ENCODE data around the gene IL3. TPM values are rescaled to one million over a fixed set of nuclear protein-coding genes. Genes with fewer than 3 reads are reported as not detected.

Gene IL3
- total RNA-seq, 1 donor from 2014 or later = 142 TPM

GRCh38 chr5:132030610-132031009 is 29.8 kb upstream of the IL3 start:
- peaks cover 5% of the 10 kb centered on the region for H3K36me3 Mint-ChIP-seq (ENCODE audit: low read depth)
- no peak overlapping the region for H3K27ac Mint-ChIP-seq
- peaks cover 16% of the 10 kb centered on the region for H3K9me3 Mint-ChIP-seq
- H3K4me1 Mint-ChIP-seq (ENCODE audit: low read depth) = peaks cover 12% of the 10 kb centered on the region
- intact Hi-C loops (cut with micrococcal nuclease) = no loop called here
- H3K4me3 Mint-ChIP-seq (ENCODE audit: low read depth) = no peak overlapping the region
- peaks cover 21% of the 10 kb centered on the region for H3K27me3 Mint-ChIP-seq (ENCODE audit: low read depth)
- DNase-seq (ENCODE audit: low spot score) = no peak

GRCh38 chr5:132032196-132032595 is 28.3 kb upstream of the IL3 start:
- intact Hi-C loops (cut with micrococcal nuclease) = no loop called here
- H3K4me3 Mint-ChIP-seq (ENCODE audit: low read depth) = no peak overlapping the region
- peaks cover 20% of the 10 kb centered on the region for H3K4me1 Mint-ChIP-seq (ENCODE audit: low read depth)
- no peak for DNase-seq (ENCODE audit: low spot score)
- no peak overlapping the region for H3K27ac Mint-ChIP-seq
- H3K27me3 Mint-ChIP-seq (ENCODE audit: low read depth) = peaks cover 21% of the 10 kb centered on the region
- H3K9me3 Mint-ChIP-seq = peaks cover 16% of the 10 kb centered on the region
- H3K36me3 Mint-ChIP-seq (ENCODE audit: low read depth) = peaks cover 5% of the 10 kb centered on the region

GRCh38 chr5:132033122-132033521 is 27.3 kb upstream of the IL3 start:
- Mint-ChIP-seq H3K9me3 (peaks cover 20% of the 10 kb centered on the region), H3K27ac (no peak overlapping the region), H3K36me3 (ENCODE audit: low read depth) (peaks cover 5% of the 10 kb centered on the region), H3K4me1 (ENCODE audit: low read depth) (peaks cover 18% of the 10 kb centered on the region), H3K4me3 (ENCODE audit: low read depth) (no peak overlapping the region), H3K27me3 (ENCODE audit: low read depth) (peaks cover 23% of the 10 kb centered on the region)
- intact Hi-C loops (cut with micrococcal nuclease) = no loop called here
- DNase-seq (ENCODE audit: low spot score) = no peak

- Mint-ChIP-seq H3K9me3 (peaks cover 44% of the 10 kb centered on the region), H3K27ac (no peak overlapping the region), H3K4me1 (ENCODE audit: low read depth) (peaks cover 25% of the 10 kb centered on the region), H3K27me3 (ENCODE audit: low read depth) (peaks cover 36% of the 10 kb centered on the region), H3K36me3 (ENCODE audit: low read depth) (peaks cover 3% of the 10 kb centered on the region), H3K4me3 (ENCODE audit: low read depth) (no peak overlapping the region)
- intact Hi-C loops (cut with micrococcal nuclease) = loop anchor here (2.0 kb wide), 1 partner anchor 15 kb away; no protein-coding TSS in a partner anchor
- DNase-seq (ENCODE audit: low spot score) = no peak
These were observed 23.1 kb upstream of the IL3 start for GRCh38 chr5:132037353-132037752.

GRCh38 chr5:132044207-132044606 is 16.2 kb upstream of the IL3 start:
- no peak for DNase-seq (ENCODE audit: low spot score)
- no peak overlapping the region for H3K27ac Mint-ChIP-seq
- H3K27me3 Mint-ChIP-seq (ENCODE audit: low read depth) = peaks cover 29% of the 10 kb centered on the region

GRCh38 chr5:132046880-132047299 is 13.6 kb upstream of the IL3 start:
- Mint-ChIP-seq H3K27ac (no peak overlapping the region), H3K27me3 (ENCODE audit: low read depth) (peaks cover 7% of the 10 kb centered on the region), H3K9me3 (peaks cover 6% of the 10 kb centered on the region), H3K4me3 (ENCODE audit: low read depth) (no peak overlapping the region), H3K36me3 (ENCODE audit: low read depth) (peaks cover 3% of the 10 kb centered on the region), H3K4me1 (ENCODE audit: low read depth) (peaks cover 6% of the 10 kb centered on the region)
- DNase-seq (ENCODE audit: low spot score) = no peak
- intact Hi-C loops (cut with micrococcal nuclease) = no loop called here

More at GRCh38 chr5:132044207-132044606, 16.2 kb upstream of the IL3 start:
- intact Hi-C loops (cut with micrococcal nuclease) = no loop called here
- peaks cover 3% of the 10 kb centered on the region for H3K36me3 Mint-ChIP-seq (ENCODE audit: low read depth)
- H3K9me3 Mint-ChIP-seq = peaks cover 19% of the 10 kb centered on the region
- H3K4me3 Mint-ChIP-seq (ENCODE audit: low read depth) = no peak overlapping the region
- H3K4me1 Mint-ChIP-seq (ENCODE audit: low read depth) = peaks cover 14% of the 10 kb centered on the region

GRCh38 chr5:132049093-132049492 is 11.4 kb upstream of the IL3 start:
- no peaks in the 10 kb centered on the region for H3K9me3 Mint-ChIP-seq
- no peak for DNase-seq (ENCODE audit: low spot score)
- peaks cover 10% of the 10 kb centered on the region for H3K4me1 Mint-ChIP-seq (ENCODE audit: low read depth)
- no peak overlapping the region for H3K27ac Mint-ChIP-seq
- intact Hi-C loops (cut with micrococcal nuclease) = no loop called here
- H3K36me3 Mint-ChIP-seq (ENCODE audit: low read depth) = peaks cover 3% of the 10 kb centered on the region
- no peak overlapping the region for H3K4me3 Mint-ChIP-seq (ENCODE audit: low read depth)
- peaks cover 4% of the 10 kb centered on the region for H3K27me3 Mint-ChIP-seq (ENCODE audit: low read depth)

GRCh38 chr5:132049559-132049958 is 10.9 kb upstream of the IL3 start:
- Mint-ChIP-seq H3K4me3 (ENCODE audit: low read depth) (no peak overlapping the region), H3K9me3 (no peaks in the 10 kb centered on the region), H3K27ac (no peak overlapping the region), H3K36me3 (ENCODE audit: low read depth) (no peaks in the 10 kb centered on the region), H3K4me1 (ENCODE audit: low read depth) (peaks cover 15% of the 10 kb centered on the region), H3K27me3 (ENCODE audit: low read depth) (peaks cover 4% of the 10 kb centered on the region)
- no peak for DNase-seq (ENCODE audit: low spot score)
- intact Hi-C loops (cut with micrococcal nuclease) = no loop called here

GRCh38 chr5:132050136-132050535 is 10.3 kb upstream of the IL3 start:
- DNase-seq (ENCODE audit: low spot score) = no peak
- intact Hi-C loops (cut with micrococcal nuclease) = no loop called here
- H3K9me3 Mint-ChIP-seq = no peaks in the 10 kb centered on the region
- no peak overlapping the region for H3K4me3 Mint-ChIP-seq (ENCODE audit: low read depth)
- peaks cover 2% of the 10 kb centered on the region for H3K27me3 Mint-ChIP-seq (ENCODE audit: low read depth)
- H3K36me3 Mint-ChIP-seq (ENCODE audit: low read depth) = no peaks in the 10 kb centered on the region
- no peak overlapping the region for H3K27ac Mint-ChIP-seq
- H3K4me1 Mint-ChIP-seq (ENCODE audit: low read depth) = peaks cover 21% of the 10 kb centered on the region

- Mint-ChIP-seq H3K4me1 (ENCODE audit: low read depth) (peaks cover 29% of the 10 kb centered on the region), H3K27me3 (ENCODE audit: low read depth) (peaks cover 2% of the 10 kb centered on the region), H3K9me3 (no peaks in the 10 kb centered on the region), H3K36me3 (ENCODE audit: low read depth) (no peaks in the 10 kb centered on the region), H3K4me3 (ENCODE audit: low read depth) (no peak overlapping the region), H3K27ac (no peak overlapping the region)
- no peak for DNase-seq (ENCODE audit: low spot score)
- intact Hi-C loops (cut with micrococcal nuclease) = no loop called here
These were observed 9.5 kb upstream of the IL3 start for GRCh38 chr5:132050661-132051552.

- DNase-seq (ENCODE audit: low spot score) = no peak
- peaks cover 41% of the 10 kb centered on the region for H3K4me1 Mint-ChIP-seq (ENCODE audit: low read depth)
- peak overlapping the region; percentile 20 for H3K27ac Mint-ChIP-seq
- no peaks in the 10 kb centered on the region for H3K9me3 Mint-ChIP-seq
- no peak overlapping the region for H3K4me3 Mint-ChIP-seq (ENCODE audit: low read depth)
- H3K36me3 Mint-ChIP-seq (ENCODE audit: low read depth) = no peaks in the 10 kb centered on the region
- peaks cover 2% of the 10 kb centered on the region for H3K27me3 Mint-ChIP-seq (ENCODE audit: low read depth)
- intact Hi-C loops (cut with micrococcal nuclease) = no loop called here
These were observed 7.9 kb upstream of the IL3 start for GRCh38 chr5:132052520-132052919.

- Mint-ChIP-seq H3K4me1 (ENCODE audit: low read depth) (peaks cover 45% of the 10 kb centered on the region), H3K36me3 (ENCODE audit: low read depth) (no peaks in the 10 kb centered on the region), H3K9me3 (no peaks in the 10 kb centered on the region), H3K27me3 (ENCODE audit: low read depth) (peaks cover 2% of the 10 kb centered on the region), H3K27ac (peak overlapping the region; percentile 24), H3K4me3 (ENCODE audit: low read depth) (no peak overlapping the region)
- intact Hi-C loops (cut with micrococcal nuclease) = no loop called here
- DNase-seq (ENCODE audit: low spot score) = no peak
These were observed 7.0 kb upstream of the IL3 start for GRCh38 chr5:132053483-132053882.

- Mint-ChIP-seq H3K27ac (peak overlapping the region; percentile 17), H3K36me3 (ENCODE audit: low read depth) (no peaks in the 10 kb centered on the region), H3K27me3 (ENCODE audit: low read depth) (peaks cover 2% of the 10 kb centered on the region), H3K9me3 (no peaks in the 10 kb centered on the region), H3K4me1 (ENCODE audit: low read depth) (peaks cover 50% of the 10 kb centered on the region), H3K4me3 (ENCODE audit: low read depth) (no peak overlapping the region)
- no peak for DNase-seq (ENCODE audit: low spot score)
- intact Hi-C loops (cut with micrococcal nuclease) = no loop called here
These were observed 6.3 kb upstream of the IL3 start for GRCh38 chr5:132054031-132054696.

Measured in activated T-helper 2 cell treated with anti-CD3 and anti-CD28 coated beads, Interferon-gamma antibody, Interleukin-2, Interleukin-4, amounts not matched to agents 10 μg/mL and 5 μg/mL and 100 μg/mL, durations not matched to agents 14 hours and 24 hours and 36 hours (primary cell).